ENCODE measurements around the gene PXK.

Gene PXK

DNA sequence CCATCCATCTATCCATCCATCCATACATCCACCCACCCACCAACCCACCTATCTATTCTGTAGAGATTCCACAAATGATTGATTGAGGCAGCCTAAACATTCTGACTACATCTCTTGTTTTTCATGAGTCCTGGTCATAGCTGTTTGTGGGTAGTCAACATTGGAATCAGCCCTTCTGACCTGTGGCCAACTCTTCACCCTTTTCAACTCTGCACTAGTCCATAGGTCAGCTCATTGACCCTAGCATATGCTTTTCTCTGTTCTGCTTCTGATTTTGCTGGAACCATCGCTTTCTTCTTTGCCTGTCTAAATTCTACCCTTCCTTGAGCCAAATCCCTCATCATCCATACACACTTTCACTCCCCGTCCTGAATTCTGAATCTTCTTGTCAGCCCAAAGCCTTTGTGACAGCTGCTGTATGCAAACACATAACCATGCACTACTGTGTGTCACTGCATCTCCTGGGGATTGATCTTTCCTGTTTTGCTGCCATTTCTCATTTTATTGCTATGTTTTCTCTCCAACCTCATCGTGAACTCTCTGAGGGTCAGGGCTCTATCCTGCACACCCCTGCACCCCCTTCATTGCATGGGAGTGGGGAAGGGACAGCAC, 142.4 kb downstream of the PXK start:
- no peak for TF ChIP-seq POLR2A (IDR thresholded peaks at IDR 0.05; ENCODE audit: low read depth, low read length)
- DNase-seq (ENCODE audit: insufficient read length, low spot score) = no peak
- FAIRE-seq = no peak

All from H54 (cell line).